VCaP (cell line): Measurements from ENCODE around the gene DEXI.

ENCODE experiments used
- H3K27ac ChIP-seq: fragments of 450-650 bp; 2 replicates; pipeline ENCODE4 v1.5.1; 2017
- CTCF ChIP-seq: fragments of 450-650 bp; conservative IDR thresholded peaks from 2 replicates; pipeline ENCODE4 v1.5.1; 2017; ENCODE audit warnings: mild to moderate bottlenecking, moderate library complexity

The DEXI gene

GRCh38 chr16:10942352-10943063 is at the start of gene DEXI:
Gene DEXI (minus strand): TSS chr16:10942468. CDS start chr16:10942005, 463 bp downstream.
- TF ChIP-seq CTCF = no peak
- H3K27ac ChIP-seq = peak within 1 kb of the TSS; percentile 55

GRCh38 chr16:10990378-10990777 is 48.1 kb upstream of the DEXI start:
- TF ChIP-seq CTCF = no peak
- no peak overlapping the region for H3K27ac ChIP-seq

- no peak for TF ChIP-seq CTCF
- H3K27ac ChIP-seq = no peak overlapping the region
These were observed 47.3 kb upstream of the DEXI start for GRCh38 chr16:10989559-10989958.

GRCh38 chr16:10988879-10989278 is 46.6 kb upstream of the DEXI start:
- no peak overlapping the region for H3K27ac ChIP-seq
- no peak for TF ChIP-seq CTCF

- no peak overlapping the region for H3K27ac ChIP-seq
- TF ChIP-seq CTCF = no peak; the same call in 1 of the 2 replicates
These were observed 46.0 kb upstream of the DEXI start for GRCh38 chr16:10988164-10988803.

GRCh38 chr16:10987361-10988163 is 45.3 kb upstream of the DEXI start:
- TF ChIP-seq CTCF = no peak
- no peak overlapping the region for H3K27ac ChIP-seq

- no peak for TF ChIP-seq CTCF
- no peak overlapping the region for H3K27ac ChIP-seq
These were observed 42.2 kb upstream of the DEXI start for GRCh38 chr16:10984509-10984908.
